T1000 (cell line): ENCODE data around the gene NCAPG2.

ENCODE experiments used
- DNase-seq: peaks from one replicate; lab custom pipeline; 2025; ENCODE audit warnings: mixed read lengths; lab: John Stamatoyannopoulos, UW

NCAPG2 gene

DNA sequence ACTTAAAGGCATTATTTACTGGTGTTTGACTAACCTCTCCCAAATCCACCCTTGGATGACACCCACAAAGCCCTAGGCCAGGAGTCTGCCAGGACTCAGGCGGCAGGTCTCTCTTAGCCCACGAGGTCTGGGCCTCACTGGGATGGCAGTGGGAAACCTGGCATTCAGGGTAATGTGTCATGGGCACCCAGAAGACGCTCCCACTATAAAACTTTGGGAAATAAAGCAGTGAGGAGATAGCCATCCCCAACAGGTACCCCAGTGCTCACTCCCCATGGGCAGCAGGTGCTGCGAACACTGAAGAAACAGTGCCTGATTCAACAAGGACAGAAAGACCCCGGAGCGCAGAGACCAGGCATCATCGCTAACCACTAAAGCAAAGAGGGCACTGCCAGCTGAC lies 102.6 kb downstream of the NCAPG2 start:
- DNase-seq: no peak

DNA sequence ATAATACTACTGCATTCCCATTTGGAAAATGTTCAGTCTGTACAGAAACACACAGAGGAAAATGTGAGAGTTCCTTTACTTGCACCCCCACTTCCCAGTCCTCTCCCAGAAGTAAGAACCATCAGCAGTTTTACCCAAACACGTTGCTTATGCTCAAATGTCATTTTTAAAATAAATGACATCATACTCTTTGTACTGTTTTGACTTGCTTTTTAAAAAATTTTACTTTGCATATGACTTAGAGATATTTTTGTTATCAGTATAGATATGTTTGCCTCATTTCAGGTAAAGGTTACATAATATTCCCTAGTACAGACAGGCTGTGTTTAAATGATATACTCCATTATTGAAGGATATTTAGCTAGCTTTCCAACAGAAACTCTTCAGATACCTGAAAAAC lies 103.5 kb downstream of the NCAPG2 start:
- DNase-seq: no peak

DNA sequence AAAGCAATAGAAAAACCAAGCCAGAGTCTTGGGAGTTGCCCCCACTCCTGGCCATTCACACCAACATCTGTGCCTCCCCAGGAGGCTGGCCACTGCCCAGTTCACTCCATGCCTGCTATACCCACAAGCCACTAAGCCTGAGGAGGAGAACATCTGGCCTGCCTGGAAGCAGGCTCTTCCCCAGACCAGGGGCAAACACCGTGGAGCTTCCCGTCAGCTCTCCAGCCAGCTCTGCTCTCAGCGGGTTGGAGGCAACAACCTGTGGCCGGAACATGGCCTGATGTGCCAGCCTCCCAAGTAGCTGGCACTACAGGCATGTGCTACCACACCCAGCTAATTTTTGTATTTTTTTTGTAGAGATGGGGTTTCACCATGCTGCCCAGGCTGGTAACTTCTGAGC lies 107.9 kb downstream of the NCAPG2 start:
- DNase-seq: no peak

DNA sequence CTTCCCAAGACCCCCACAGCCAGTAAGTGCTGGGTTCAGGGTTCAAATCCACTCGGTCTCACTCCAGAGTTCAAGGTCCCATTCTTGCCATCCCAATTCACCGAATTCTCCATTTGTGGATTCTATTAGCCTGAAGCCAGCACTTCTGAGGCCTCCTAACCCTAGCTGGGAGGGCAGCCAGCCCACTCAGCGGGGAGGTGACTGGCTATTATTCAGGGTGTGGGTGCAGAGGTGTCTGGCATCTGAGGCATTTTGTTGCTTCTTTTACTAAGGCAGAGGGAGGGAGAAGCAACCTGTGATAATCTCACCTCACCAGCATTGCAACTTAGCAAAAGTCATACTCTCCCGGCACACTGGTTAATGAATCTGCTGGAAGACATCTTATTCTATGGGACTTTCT lies 108.3 kb downstream of the NCAPG2 start:
- no peak for DNase-seq

DNA sequence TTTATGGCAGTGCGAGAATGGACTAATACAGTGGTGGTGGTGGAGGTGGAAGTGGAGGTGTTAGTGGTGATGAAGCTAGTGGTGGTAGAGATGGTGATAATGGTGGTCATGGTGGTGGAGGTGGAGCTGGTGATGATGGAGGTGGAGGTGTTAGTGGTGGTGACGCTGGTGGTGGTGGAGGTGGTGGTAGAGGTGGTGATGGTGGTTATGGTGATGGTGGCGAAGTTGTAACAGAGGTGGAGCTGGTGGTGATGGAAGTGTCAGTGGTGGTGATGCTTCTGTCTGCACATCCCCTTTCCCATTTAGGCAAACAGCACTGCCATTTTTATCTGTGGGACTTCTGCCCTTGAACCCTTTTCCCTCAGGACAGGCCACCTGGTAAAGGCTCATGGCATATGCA lies 109.5 kb downstream of the NCAPG2 start:
- DNase-seq: no peak

DNA sequence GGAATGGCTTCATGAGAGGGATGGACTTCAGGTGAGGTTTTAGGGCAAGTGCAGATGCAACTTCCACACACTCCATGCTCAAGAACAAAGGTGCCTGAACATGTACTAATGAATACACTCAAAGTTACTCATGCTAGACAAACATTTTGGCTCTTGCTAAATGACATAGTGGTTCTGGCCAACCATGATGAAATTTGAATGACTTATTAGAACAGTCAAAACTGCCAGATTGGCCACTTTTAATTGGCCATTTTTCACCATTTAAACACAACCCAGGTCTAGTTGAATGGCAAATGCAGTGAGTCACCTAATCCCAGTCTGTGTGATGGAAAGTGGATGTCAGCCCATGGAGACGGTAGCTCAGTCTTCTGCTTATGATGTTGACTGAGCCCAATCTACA lies 112.1 kb downstream of the NCAPG2 start:
- no peak for DNase-seq

DNA sequence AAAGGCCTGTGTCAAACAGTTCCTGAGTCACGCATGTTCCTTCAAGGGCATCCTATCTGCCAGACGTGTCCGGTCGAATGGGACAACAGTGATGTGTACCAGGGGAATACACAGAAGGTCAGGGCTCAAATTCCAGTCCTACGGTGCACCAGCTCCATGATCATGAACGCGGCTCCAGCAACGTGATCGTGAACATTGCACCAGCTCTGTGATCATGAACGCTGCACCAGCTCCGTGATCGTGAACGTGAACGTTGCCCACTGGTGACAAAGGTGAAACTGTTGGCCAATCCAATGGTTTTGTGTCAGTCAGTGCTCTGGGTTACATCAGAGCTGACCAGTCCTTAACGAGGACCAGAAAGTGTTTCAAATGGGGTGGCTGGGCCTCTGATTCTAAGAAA lies 112.7 kb downstream of the NCAPG2 start:
- DNase-seq: no peak

DNA sequence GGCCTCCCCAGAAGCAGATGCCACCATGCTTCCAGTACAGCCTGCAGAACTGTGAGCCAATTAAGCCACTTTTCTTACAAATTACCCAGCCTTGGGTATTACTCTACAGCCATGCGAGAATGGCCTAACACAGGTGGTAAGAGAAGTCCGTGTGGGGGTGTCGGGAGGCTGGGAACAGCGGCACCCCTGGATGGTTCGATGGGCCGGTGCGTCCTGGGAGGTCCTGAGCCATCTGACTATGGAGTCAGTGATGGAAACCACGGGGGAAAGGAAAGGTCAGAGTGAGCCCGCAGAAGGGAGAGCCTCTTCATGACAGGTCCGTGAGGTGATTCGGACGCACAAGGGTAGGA lies 114.4 kb downstream of the NCAPG2 start:
- no peak for DNase-seq

DNA sequence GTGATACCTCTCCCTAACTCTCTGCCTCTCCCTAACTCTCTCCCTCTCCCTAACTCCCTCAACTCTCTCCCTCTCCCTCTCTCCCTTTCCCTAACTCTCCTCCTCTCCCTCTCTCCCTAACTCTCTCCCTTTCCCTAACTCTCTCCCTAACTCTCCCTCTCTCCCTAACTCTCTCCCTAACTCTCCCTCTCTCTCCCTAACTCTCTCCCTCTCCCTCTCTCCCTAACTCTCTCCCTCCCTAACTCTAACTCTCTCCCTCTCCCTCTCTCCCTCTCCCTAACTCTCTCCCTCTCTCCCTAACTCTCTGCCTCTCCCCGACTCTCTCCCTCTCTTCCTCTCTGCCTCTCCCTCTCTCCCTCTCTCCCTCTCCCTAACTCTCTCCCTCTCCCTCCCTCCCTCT lies 115.0 kb downstream of the NCAPG2 start:
- no peak for DNase-seq

DNA sequence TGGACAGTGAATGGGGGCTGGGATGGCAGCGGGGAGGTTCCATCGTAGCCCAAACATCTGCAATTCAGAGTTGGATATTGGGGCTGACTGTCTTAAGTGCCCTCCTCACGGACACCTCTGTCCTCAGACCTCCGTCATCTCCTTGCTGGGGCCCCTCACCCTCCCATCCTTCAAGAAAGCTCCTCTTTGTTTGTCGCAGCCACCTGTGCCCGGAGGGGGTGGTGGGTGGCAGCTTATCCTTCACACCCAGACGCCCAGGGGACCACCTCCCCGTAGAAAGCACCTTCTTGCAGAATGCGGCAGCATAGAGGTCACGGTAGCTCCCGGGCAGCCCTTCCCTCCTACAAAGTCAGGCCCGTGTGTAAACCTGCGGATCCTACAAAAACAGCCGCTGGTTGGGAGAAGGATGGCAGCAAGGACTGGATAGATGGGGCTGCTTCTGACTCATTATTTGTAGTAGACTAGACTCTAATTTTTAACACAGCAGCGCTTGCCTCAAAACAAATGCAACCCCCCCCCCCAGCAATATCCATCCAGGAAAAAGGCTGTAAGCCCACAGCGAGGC lies 115.6 kb downstream of the NCAPG2 start:
- DNase-seq: peak; percentile 2

DNA sequence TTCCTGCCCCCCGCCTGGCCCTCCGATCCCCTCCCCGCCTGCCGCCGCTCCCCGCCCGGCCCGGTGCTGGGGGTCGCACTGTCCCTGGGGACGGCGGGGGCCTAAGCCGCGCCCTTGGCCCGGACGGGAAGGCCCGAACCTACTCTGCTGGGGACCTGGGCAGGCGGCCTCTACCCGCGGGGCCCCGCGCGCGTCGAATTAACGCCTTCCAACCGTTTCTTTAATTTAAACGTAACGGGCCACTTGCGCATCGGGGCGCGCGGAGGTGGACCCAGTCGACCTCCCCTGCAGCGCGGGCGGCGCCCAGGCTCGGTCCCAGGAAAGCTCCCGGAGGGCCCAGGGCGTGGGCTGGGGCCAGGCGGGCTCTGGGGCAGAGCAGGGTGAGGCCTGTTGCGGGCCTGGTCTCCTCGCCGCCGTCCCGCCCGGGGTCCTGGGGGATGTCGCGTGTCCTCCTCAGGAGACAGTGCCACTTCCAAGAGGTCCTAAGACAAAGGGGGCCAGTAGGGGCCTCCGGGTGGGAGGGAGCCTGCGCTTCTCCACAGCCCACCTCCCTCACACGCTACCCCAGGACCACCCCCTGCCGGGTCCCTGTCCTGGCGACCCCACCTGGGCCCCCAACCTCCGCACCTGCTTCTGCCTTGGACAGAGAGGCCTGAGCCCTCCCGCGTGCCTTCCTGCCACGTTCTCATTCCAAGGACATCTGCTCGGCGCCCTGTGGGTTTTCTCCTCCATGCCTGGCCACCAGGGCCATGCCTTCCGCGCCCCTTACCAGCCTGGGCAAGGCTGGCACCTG lies 116.3 kb downstream of the NCAPG2 start:
- DNase-seq: no peak

DNA sequence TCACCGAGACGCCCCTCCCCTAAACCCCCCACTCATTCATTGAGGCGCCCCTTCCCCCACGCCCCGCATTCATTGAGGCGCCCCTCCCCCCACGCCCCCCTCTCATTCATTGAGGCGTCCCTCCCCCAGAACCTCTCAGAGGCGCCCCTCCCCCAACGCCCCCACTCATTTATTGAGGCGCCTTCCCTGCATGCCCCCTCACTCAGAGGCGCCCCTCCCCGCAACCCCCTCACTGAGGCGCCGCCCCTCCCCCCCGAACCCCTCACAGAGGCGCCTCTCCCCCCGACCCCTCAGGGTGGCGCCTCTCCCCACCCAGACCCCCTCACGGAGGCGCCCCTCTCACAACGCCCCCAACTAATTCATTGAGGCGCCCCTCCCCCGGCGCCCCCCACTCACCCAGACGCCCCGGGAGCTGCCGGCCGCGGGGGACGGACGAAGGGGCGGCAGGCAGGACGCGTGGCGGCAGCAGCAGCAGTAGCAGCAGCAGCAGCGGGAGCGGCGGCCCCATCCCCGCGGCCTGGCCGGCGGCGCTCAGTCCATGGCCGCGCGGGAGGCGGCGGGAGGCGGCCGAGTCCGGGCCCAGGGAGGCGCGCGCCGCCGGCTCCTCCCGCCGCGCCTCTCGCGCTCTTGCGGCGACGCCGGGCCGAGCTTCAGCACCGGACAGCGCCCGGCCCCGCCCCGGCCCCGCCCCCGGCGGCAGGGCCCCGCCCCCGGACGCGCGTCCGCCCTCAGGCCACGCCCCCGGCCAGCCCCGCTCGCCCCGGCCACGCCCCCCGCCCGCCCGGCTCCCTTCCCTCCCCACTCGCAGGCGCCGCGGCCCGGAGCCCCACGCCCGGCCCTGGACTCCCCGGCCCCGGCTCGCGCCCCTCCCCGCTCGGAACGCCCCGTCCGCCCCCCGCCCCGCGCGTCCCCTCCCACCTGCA lies 117.2 kb downstream of the NCAPG2 start, which contains the start of gene PTPRN2:
Gene PTPRN2, minus strand, starts transcription at position 662 of the 923 bp plus-strand sequence.
- DNase-seq: peak; percentile 55

DNA sequence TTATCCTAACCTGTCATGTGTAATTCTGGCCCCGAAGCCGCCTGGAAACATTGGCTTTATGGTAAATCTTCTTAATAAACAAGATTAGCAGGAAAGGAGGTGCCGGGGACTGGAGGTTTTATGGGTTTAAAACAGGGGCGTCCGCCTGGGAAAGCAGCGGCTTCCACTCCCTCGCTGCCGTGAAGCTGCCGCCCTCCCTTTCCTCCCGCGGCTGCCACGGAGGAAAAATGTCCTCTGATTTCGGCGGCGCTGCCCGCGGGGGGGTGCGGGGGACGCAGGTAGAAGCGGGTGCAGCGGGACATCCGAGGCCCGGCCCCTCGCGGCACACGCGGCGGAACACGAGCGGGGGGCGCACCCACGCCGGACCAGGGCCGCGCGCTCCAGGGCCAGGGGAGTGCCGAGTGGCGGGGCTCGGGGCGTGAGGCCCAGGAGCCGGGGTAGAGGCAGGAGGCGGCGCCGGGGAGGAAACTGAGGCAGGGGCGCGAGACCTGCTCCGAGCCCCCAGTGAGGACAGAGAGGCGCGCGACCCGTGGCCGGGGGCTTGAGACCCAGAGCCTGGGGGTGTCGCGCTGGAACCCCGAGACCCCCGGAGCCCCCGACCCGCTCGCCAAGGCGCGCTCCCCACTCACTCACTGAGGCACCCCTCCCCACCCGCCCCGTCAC lies 118.0 kb downstream of the NCAPG2 start:
- no peak for DNase-seq

DNA sequence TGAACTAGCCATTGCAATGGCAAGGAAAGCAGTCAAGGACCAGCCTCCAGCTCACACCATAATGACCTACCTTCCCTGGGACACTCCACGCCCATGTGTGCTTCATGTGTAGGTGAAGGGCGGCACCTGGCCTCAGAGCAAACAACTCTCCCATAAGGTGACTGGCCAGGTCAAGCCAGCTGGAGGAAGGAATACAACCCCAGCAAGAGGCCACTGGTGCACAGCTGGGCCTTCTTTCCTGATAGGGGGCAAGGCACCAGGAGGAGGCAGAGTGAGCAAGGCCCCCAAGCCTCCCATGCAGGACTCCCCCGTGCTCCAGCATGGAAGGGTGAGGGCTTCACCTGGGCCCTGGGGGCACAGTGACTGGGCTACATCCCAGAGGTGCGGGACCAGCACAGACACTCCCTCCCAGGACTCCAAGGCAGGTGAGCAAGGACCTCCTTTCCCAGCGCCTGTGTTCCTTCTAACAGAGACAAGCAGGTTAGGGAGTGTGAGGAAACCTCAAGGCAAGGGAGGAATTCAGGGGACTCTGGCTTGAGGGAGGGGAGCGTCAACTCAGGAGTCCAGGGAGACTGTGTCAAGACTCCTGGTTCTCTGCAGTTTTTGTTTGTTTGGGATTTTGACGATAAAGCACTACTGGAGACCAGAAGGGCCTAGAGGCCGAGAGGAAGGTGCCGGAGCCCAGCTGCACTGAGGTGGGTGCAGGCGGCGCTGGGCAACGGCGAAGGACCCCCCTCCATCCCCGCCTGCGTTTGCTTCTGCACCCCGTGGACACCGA lies 118.7 kb downstream of the NCAPG2 start:
- DNase-seq: no peak

DNA sequence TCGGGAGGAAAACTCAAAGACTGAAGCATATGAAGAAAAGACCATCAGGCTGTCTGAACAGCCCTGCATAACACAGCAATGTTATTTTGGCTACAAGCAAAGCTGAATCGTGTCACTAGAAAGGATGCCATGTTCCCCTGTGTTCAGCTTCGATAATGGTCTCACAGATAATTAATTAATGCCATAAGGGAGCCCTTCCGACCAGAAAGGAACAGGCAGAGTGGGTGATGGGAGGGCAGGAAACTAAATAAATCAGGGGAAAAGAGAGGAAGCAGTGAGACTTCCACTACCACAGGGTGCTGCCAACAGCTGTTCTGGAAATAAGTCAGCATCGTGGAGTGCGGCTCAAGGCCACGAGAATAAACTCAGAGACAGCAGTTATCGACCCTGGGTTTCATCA lies 120.2 kb downstream of the NCAPG2 start:
- DNase-seq: no peak

DNA sequence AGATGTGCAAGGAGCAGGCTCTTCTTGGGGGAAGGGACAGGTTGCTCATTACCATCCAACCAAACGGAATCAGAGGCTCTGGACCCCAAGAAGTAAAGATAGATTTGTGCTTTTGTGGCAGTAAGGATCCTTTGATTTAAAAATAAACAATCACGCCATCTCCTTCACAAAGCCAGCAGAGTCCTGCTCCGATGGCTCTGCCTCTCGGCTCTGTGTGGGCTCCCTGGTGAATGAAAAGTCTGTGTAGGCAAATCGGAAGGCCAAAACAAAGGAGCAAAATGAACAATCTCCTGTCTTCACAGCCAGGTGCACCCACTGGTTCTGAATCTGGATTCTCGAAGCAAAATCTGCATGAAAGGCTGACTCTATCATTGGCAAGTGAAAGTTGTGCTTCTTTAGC lies 120.8 kb downstream of the NCAPG2 start:
- DNase-seq: no peak

DNA sequence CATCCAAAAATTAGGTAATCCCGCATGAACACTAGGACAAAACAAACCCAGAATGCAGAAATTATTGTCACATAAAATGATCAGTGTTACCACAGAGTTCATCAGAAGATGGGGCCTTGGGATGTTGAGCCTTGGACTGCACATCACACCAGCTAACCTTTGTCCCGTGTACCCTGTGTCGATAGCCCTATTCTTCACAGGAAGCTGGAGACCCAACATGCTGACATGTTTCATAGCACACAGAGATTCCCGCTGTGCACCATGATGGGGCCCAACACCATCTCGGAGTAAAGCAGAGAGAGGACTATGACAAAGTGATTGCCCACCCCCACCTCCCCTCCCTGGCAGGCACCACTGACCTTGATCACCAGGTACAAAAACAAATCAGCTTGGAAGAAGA lies 121.5 kb downstream of the NCAPG2 start:
- DNase-seq: no peak

DNA sequence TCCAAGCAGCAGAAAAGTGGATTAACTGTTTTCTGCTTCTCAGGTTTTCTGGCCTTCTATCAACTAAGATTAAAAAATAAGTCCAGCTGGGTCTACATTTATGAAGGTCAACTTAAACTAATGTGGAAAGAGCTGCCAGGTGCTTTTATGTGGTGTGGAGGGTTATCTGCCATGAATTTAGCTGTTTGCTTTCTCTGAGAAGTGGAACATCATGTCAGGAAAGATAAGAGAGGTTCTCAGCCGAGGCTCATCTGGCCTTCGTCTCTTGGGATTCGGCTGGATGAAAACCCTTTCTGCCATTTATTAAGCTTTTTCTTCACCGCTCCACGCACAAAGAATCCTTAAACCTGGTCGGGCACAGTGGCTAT lies 122.5 kb downstream of the NCAPG2 start:
- no peak for DNase-seq

DNA sequence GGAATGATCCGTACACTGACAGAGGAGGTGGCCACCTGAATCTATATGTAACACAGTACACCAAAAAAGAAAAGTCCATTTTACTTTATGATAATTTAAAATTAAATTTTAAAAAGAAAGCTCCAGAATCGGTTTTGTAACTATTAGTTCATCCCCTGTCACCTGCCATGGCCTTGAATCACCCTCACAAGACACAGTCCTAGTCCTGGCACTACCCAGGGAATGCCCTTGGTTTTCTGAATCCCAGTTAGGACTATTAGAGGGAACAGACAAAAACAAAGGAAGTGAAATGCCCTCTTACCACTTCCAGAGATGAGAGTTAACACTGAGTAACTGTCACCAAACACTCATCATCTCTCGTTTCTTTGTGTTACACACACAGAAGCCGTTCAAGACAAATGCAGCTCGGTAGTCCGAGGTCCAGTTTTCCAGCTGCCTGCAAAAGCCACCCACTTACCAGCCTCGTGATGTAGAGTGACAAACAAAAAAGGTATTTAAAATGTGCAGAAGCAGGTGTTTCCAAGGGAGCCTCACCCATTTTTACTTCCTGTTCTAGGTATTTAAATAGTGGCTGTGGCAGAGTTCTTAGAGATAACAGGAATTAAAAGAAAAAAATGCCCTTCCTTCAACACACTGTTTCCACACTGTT lies 123.0 kb downstream of the NCAPG2 start:
- no peak for DNase-seq
